Head of caudate nucleus (tissue), 42 donors: ENCODE results near the gene ARSI.

Experiments
- DNase-seq, 42 donors: peaks; one replicate each; pipeline versions ENCODE4 v3.0.0 to v3.0.0-alpha.2; 2020 to 2021; ENCODE audit warnings: mixed read lengths in 7 of 42
- intact Hi-C: fragments of 100-400 bp; cut with DNase I; formaldehyde crosslinking; loops from one replicate; pipeline ENCODE4 v1.15.0; 2022

ARSI gene

GRCh38 chr5:150298701-150299451 lies 3.8 kb downstream of the ARSI start:
- DNase-seq, result no peak

GRCh38 chr5:150297934-150298595 lies 4.6 kb downstream of the ARSI start:
- DNase-seq, result peak in 1 of 42 donors; percentile 29
- intact Hi-C loops, result no loop called here

More at GRCh38 chr5:150298701-150299451, 3.8 kb downstream of the ARSI start:
- intact Hi-C loops, result no loop called here

GRCh38 chr5:150297236-150297890 lies 5.3 kb downstream of the ARSI start:
- intact Hi-C loops, result no loop called here

GRCh38 chr5:150296496-150296895 lies 6.2 kb downstream of the ARSI start:
- no peak for DNase-seq
- intact Hi-C loops, result no loop called here

More at GRCh38 chr5:150297236-150297890, 5.3 kb downstream of the ARSI start:
- peak in 1 of 42 donors; percentile 35 for DNase-seq

- intact Hi-C loops, result no loop called here
- peak in 37 of 42 donors; percentile 42 to 89 (median 71) for DNase-seq
Measured at GRCh38 chr5:150295741-150296486, 6.8 kb downstream of the ARSI start.

GRCh38 chr5:150295172-150295634 lies 7.5 kb downstream of the ARSI start:
- intact Hi-C loops, result no loop called here
- peak in 7 of 42 donors; percentile 36 to 67 (median 51) for DNase-seq

GRCh38 chr5:150294551-150295071 lies 8.1 kb downstream of the ARSI start:
- DNase-seq, result no peak
- intact Hi-C loops, result no loop called here

- DNase-seq, result peak in 1 of 42 donors; percentile 21
- intact Hi-C loops, result no loop called here
Measured at GRCh38 chr5:150293091-150293941, 9.4 kb downstream of the ARSI start.

- intact Hi-C loops, result no loop called here
- DNase-seq, result peak in 1 of 42 donors; percentile 10
Measured at GRCh38 chr5:150291388-150292385, 11.0 kb downstream of the ARSI start.

- peak; percentile 64 to 98 (median 86) for DNase-seq
- intact Hi-C loops, result no loop called here
Measured at GRCh38 chr5:150289551-150290390, 12.9 kb downstream of the ARSI start, which contains the start of gene CAMK2A. Gene CAMK2A (minus strand): TSS chr5:150289773. CDS start chr5:150289625, 148 bp downstream.

- peak in 1 of 42 donors; percentile 12 for DNase-seq
- intact Hi-C loops, result no loop called here
Measured at GRCh38 chr5:150288791-150289190, 13.9 kb downstream of the ARSI start.

GRCh38 chr5:150288361-150288760 lies 14.3 kb downstream of the ARSI start:
- intact Hi-C loops, result no loop called here
- peak in 2 of 42 donors; percentile 34 to 53 for DNase-seq

- intact Hi-C loops, result no loop called here
- no peak for DNase-seq
Measured at GRCh38 chr5:150286820-150287219, 15.9 kb downstream of the ARSI start.

- DNase-seq, result no peak
- intact Hi-C loops, result no loop called here
Measured at GRCh38 chr5:150285114-150285513, 17.6 kb downstream of the ARSI start.

- intact Hi-C loops, result no loop called here
- DNase-seq, result peak; percentile 57 to 93 (median 82)
Measured at GRCh38 chr5:150284311-150284710, 18.4 kb downstream of the ARSI start.

GRCh38 chr5:150283904-150284303 lies 18.8 kb downstream of the ARSI start:
- DNase-seq, result no peak
- intact Hi-C loops, result no loop called here
